HG02610 (cell line): ENCODE results near the gene CDK11A.
"Not testable (repeated sequence)": the region's sequence is repeated elsewhere in the genome, so short reads cannot be mapped to it uniquely, and the experiment has no call there.

Source experiments
- ATAC-seq: cut with Tn5 transposase; IDR thresholded peaks from one replicate; pipeline ENCODE4 v1.9.1; 2021; ENCODE audit warnings: mild to moderate bottlenecking, moderate library complexity; ENCODE audit not compliant: unreplicated experiment

The CDK11A gene

DNA sequence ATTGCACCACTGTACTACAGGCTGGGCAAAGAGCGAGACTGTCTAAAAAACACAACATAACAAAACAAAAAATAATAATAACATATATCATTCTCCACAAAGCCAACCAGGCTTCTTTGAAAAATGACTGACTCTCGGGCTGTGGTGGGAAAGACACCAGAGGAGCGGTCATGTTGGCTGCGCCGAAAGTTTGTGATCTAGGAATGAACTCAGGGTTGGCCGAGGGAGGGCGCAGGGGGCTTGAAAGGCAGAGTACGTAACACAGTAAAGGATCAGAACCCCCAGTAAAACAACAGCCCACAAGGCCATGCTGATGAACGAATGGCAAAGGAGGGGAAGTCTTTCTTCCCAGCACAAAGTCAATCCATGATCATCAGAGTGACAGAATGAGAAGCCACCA is 36.3 kb downstream of the CDK11A start:
- ATAC-seq, result no peak

DNA sequence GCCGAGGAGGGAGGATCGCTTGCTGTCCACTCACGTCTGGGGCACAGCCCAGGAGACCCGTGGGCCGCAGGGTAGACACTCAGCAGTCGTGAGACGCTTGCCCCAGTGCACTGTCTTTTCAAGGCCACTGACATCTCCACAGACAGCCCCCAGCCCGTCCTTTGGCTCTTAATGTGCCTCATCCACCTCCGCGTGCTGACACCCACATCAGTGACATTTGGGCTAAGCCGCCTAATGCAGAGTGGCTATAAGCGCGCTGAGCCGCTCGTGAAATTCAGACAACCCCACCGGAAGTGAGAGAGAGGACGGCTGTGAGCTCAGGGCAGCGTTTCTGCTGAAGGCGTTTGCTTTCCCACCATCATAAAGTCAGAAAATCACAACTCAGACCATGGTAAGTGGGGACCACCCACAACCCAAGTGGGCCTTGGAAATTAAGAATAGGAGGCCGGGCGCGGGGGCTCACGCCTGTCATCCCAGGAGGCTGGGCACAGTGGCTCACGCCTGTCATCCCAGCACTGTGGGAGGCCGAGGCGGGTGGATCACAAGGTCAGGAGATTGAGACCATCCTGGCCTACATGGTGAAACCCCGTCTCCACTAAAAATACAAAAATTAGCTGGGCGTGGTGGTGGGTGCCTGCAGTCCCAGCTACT is 40.0 kb downstream of the CDK11A start:
- ATAC-seq, result no peak

DNA sequence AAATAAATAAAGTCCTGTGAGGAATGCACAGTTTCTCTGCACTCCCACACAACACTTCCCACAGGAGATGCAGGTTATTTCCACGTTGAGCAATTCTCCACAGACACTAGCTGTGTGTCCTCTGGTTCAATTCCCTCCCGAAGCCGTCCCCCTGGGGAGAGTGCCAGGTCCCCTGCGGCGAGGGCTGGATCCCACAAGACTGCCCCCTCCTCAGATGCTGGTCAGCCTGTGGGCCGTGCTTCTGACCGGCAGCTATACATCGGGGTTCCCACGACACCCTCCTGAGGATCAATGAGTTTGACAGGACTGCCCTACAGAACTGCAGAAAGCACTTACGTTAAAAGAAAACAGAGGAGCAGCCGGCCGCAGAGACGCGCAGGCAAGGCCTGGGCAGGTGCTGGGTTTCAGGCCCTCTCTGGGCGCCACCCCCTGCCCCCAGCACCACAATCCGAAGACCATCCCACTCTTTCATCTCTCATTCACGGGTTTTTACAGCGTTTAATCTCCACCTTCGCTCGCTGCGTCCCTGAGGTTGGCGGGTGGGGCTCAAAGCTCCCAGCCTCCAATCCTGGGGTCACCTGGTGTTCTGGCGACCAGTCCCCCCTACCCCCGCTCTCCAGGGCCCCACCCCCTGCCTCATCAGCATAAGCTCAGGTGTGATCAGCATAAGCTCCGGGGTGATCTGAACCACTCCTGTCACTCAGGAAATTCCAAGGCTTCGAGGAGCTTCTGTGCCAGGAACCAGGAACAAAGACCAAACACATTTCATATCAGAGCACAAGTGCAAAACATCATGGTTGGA is 40.9 kb downstream of the CDK11A start:
- no peak for ATAC-seq

DNA sequence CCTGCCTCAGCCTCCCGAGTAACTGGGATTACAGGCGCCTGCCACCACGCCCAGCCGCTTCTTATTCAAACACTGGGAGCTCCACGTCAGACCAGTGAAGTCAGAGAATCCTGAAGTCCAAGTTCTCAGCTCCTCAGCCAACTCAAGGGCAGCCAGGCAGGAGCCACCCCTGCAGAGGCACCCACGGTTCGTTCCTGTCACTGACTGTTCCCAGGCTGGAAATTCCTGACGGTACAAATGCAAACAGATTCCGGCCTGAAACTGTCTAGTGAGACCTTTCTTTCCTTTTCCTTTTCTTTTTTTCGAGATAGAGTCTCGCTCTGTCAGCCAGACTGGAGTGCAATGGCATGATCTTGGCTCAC is 43.3 kb downstream of the CDK11A start:
- ATAC-seq, result no peak

DNA sequence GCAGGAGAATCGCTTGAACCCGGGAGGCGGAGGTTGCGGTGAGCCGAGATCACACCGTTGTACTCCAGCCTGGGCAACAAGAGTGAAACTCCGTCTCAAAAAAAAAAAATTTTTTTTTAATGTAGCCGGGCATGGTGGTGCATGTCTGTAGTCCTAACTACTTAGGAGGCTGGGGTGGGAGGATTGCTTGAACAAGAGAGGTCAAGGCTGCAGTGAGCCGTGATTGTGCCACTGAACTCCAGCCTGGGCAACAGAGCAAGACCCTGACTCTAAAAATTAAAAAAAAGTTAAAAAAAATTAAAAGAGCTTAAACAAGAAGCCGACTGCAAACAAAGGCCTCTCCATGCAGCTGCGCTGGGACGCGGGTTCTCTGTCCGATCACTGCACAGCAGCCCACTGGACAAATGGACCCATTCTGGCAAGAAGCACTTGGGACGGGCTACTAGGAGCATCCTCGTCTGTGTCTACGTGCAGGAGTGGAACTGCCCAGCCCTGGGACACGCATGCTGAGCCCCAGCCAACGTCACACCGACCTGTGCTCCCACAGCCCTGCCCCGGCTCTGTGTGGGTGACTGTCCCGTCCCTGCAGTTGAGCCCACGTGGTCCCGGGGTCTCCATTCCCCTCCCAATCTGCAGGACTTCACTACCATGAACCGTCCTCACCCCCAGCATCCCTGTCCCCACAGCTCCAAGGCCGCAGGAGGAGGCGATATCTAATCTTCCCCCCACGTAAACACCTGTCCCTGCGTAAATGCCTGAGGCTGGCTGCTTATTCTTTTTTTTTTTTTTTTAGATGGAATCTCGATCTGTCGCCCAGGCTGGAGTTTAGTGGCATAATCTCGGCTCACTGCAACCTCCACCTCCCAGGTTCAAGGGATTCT is 43.9 kb downstream of the CDK11A start:
- ATAC-seq, result no peak

DNA sequence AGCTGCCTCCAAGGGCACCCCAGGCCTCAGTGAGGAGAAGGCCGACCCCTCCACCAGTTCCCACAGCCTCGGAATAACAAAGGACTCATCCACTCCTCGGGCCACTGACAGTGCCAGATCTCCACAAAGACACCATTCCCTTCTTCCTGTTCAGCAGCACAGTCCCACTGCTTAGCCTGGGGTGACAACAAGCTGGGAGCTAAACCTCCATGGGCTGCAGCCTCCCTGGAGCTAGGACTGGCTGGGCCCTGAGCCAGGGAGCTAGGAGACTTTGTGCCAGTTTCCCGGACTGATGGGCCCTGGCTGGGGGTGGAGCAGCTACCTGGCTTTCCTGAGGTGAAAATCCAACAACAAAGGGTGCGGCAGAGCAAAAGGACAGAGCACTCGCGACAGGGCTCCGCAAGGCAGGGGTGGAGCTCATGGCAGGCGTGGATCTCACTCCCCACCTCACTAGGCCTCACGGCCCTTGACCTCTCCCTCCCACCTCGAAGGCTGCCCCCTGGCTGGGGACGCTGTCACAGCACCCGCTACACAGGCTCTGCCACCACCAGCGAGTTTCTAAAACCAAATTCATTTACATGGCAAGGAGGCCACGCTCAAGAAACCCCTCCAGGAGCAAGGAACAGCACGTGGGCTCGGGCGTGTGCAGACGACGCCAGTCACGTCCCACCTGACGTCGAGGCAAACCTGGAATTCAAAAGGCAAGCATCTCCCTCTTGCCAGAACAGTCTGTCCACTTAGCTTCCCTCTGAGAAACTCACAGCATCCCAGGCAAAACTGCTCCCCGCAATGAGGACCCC is 45.4 kb downstream of the CDK11A start:
- ATAC-seq, result peak; percentile 4

DNA sequence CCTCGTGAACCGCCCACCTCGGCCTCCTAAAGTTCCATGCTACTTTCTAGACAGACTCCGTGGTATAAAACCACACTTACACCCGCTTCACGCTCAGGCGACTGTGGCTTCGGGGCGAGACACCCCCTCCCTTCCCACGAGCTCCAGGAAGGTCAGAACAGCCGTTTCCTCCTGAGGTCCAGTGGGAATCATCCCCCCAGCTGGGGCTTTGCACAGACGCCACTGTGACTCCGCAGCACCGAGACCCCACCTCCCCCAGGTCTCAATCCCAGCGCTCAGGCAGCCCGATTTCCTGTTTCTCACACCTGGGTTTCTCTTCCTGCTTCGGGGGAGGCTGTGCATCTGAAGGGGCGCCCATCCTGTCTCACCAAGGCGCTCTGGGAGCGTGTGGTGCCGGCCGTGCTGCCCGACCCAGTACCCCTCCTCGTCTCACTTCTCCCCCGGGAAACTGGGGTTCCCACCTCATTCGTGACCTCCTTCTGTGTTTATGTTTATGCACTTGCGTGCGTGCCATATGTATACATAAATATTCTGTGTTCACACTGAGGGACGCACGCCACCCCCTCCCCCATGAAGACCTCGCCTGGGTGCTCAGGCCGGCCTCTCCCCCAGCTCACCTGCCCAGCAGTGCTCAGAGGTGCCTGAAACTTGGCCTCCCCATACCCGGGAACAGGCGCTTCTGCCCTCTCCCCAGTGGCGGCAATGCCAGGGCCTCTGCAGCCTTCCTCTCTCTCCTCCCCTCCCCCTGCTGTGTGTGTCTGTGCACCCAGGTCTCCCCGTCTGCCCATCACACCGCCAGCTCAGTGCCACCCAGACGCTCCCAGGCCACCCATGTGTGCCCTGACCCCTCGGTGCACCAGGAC is 46.2 kb downstream of the CDK11A start:
- ATAC-seq, result peak; percentile 66

DNA sequence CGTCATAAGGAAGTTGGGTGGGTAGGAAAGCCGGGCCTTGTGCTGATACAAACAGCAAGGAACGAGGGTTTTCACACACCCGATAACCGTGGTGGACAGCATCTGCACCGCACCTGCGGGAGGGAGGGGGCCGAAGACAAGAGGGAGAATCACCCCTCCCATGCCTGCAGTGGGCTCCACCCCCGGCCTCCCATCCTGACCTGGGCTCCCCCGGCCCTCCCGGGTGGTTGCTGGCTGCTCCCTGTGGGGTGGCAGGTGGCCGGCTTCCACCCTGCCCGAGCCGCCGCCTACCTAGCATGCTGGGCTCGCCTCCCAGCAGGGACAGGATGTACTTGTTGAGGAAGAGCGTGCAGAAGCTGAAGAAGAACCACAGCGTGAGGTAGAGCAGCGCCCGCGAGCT is 48.1 kb downstream of the CDK11A start:
- ATAC-seq, result not testable (repeated sequence)

DNA sequence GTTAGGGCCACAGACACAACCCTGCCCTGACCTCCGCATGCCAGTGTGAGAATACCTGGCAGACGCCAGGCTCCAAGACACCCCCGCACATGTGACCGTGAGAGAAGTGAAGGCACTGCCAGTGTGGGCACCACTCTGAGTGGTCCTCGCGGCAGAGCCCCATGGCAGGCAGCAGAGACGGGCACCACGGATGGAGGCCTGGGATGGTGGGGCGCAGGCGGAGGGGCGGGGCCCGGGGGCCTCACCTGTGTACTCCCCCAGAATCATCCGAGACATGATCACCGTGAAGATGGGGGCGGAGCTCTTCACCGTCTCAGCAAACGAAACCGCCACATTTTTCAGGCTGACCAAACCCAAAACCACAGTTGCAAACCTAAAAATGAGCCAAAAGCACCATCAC is 48.9 kb downstream of the CDK11A start:
- not testable (repeated sequence) for ATAC-seq

DNA sequence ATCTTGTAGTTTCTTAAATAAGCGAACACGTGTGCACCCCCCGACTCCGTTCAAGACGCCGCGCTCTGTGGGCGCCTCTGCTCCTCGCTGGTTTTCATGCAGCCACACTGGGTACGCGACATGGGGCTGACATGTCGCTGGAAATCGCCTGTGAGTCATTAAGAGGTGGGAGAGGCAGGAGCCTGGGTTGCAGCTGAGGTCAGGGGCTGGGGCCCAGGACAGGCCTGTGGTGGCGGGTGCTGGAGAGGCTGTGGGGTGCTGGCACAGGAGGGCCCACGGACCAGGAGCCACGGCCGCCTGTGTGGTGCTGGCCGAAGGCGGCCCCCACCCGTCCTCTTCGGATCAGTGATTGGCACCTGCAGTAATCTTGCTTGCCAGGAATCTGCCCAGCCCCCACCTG is 49.4 kb downstream of the CDK11A start:
- ATAC-seq, result not testable (repeated sequence)

DNA sequence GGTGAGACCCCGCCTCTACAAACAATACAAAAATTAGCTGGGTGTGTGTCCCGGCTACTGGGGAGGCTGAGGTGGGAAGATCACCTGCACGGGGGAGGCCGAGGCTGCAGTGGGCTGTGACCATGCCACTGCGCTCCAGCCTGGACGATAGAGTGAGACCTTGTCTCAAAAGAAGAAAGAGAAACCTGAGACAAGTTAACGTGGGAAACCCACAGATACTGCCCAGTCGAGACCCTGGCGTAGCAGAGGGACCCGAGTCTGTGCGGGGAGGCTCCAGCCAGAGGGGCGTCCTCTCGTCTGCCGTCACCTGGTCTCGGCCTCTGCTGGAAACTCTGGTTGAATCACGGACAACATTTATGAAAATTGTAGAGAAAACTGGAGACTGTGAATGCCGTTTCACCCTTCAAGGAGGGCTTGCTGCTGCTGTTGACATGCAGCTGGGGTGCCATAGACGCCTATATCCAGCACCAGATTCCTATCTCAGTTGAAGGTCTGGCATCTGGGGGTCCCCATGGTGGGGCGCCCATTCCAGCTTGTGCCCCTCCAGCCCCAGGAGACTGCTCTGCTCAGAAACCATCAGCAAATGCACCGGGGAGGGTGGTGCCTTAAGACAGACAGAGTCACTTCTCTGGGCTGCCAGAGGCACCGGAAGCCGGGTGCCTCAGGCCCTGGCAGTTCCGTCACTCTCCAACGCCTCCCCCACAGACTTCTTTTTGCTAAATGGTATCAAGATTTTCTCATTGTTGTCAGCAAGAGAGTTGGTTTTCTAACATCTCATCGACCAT is 51.8 kb downstream of the CDK11A start:
- no peak for ATAC-seq

DNA sequence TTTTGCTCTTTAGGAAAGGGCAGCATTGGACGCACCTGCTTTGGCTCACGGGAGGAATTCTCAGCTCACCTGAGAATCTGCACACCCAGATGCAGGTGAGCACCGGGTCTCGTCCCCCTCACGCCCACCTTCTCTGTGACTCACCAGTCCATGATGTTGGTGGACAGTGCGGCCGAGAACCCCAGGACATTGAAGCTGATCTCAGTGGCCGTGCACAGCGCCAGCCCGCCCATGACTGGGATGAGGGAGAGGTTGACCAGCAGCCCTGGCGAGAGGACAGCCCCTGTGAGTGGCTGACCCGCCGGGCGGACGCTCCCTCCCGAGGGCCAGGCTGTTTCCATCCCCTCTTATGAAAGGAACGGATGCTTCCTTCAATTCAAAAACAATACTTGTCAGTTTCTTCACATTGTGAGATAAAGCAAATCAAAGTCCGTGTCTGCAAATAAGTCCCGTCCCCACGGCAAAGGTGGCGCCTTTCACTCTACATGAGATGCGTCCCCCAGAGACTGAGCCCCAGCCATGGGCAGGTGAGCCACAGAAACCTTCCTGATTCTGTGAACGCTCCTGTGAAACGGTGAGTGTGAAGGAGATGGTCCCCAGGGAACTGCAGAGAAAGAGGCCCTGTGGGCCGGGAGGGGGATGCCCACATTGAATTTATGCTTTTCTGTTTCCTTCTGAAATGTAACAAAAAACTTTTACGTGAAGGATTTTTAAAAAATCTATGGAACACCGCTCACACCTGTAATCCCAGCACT is 52.6 kb downstream of the CDK11A start:
- ATAC-seq, result no peak

DNA sequence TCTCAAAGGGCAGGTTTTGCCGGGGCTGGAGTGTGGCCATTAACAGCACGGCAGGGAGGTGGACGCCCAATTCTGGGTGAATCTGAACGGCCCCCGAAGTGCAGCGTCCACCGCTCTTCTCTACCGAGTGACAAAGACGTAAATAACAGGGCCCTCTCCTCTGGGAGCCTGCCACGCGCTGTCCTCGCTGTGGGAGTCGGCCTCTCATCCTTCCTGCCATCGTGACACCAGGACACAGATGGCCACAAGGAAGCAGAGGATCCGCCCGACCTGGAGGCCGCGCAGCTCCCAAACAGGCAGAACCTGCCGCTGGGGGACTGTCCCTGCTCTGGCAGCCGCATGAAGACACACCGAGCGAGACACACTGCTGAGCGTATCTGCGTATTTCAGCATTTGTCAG is 53.3 kb downstream of the CDK11A start:
- no peak for ATAC-seq

DNA sequence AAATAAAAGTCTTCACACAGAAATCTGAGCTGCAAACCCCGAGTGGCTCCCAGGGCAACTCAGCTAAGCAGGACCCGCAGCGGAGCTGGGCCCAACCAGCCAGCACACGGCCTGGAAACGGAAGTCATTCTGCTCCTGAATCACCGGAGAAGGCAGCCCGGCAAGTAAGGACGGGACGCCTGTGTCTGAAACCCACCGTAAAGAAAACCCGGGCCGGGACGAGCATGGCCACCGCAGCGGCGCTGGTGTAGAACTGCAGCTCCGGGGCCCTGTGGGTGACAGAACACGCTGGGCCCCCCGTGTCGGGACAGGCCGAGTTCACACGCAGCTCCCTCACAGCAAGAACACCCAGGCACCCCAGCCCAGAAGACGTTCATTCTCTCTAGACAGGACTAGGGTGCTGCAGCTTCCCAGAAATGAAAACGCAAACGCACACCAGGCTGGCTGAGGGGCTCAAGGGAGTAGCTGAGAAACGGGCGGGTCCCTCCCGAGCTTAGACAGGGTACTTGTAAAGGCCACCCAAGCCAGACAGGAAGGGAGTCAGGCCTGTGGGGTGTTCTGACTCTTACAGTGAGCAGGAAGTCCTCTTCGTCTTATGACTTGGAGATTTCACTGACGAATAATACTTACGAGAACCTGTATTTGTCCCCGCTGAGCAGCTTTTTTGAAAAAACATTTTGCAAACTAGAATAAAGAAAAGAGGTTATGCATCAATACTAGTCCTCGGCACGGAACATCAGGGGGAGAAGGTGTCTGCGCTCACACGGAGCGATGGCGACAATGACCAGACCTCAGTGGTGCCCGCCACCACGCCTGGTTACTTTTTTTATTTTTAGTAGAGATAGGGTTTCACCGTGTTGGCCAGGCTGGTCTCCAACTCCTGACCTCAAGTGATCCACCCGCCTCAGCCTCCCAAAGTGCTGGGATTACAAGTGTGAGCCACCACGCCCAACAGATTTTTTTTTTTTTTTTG is 54.4 kb downstream of the CDK11A start:
- no peak for ATAC-seq

DNA sequence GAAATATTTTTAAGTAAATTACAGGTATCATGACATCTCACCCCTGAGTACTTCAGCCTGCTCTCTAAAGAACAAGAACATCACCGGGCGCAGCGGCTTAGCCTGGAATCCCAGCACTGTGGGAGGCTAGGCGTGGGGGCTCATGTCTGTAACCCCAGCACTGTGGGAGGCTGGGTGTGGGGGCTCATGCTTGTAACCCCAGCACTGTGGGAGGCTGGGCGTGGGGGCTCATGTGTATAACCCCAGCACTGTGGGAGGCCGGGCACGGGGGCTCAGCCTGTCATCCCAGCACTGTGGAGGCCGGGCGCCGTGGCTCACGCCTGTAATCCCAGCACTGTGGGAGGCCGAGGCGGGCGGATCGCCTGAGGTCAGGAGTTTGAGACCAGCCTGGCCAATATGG is 57.6 kb downstream of the CDK11A start:
- no peak for ATAC-seq

DNA sequence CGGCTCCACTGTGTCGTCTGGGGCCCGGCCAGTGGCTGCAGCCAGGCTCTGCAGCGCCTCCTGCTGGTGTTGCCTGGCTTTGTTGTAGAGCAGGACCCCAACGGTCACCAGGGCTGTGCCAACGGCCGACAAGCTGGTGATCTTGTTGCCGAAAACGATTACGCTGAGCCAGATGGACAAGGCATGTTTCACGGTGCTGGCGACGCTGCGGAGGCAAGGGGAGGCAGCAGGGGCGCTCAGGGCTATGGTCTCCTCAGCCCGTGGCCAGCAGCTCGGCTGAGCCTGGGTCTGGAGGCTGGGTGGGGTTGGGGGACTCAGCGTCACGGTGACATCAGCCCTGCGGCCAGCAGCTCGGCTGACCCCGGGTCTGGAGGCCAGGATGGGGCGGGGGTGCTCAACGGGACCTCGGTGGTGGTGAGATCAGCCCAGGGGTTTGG is 58.3 kb downstream of the CDK11A start:
- ATAC-seq, result no peak
